Nephron progenitor cell (in vitro differentiated cells): ENCODE results near the gene FAM167B.
"Not testable (repeated sequence)": the region's sequence is repeated elsewhere in the genome, so short reads cannot be mapped to it uniquely, and the experiment has no call there.

Experiments used
- DNase-seq: peaks from one replicate; pipeline ENCODE4 v3.0.0; 2021
- H3K27ac Mint-ChIP-seq: 2 replicates; pipeline ENCODE4 v1.8.0; 2021; ENCODE audit warnings: mild to moderate bottlenecking, moderate library complexity, mixed read lengths
- H3K27me3 Mint-ChIP-seq: 2 replicates; pipeline ENCODE4 v1.8.0; 2021; ENCODE audit warnings: mild to moderate bottlenecking, low read depth, mixed read lengths; ENCODE audit not compliant: poor library complexity
- H3K36me3 Mint-ChIP-seq: 2 replicates; pipeline ENCODE4 v1.8.0; 2021; ENCODE audit warnings: low read depth, mixed read lengths
- H3K4me1 Mint-ChIP-seq: 2 replicates; pipeline ENCODE4 v1.8.0; 2021; ENCODE audit warnings: mixed read lengths
- H3K4me3 Mint-ChIP-seq: 2 replicates; pipeline ENCODE4 v1.8.0; 2021; ENCODE audit warnings: mild to moderate bottlenecking, moderate library complexity, mixed read lengths
- H3K9me3 Mint-ChIP-seq: 2 replicates; pipeline ENCODE4 v1.8.0; 2021; ENCODE audit warnings: mild to moderate bottlenecking, moderate library complexity, mixed read lengths
- CTCF ChIP-seq: fragments of 200-600 bp; sonication (generic); IDR thresholded peaks from 2 replicates; pipeline ENCODE4 v1.5.0; 2021; ENCODE audit warnings: antibody characterized with exemption

Gene FAM167B

GRCh38 chr1:32249831-32250525 lies 3.0 kb downstream of the FAM167B start:
- Mint-ChIP-seq H3K9me3 (no peaks in the 10 kb centered on the region), H3K4me1 (peaks cover 63% of the 10 kb centered on the region), H3K4me3 (peak overlapping the region; percentile 43), H3K27ac (peak overlapping the region; percentile 55), H3K27me3 (peaks cover 20% of the 10 kb centered on the region), H3K36me3 (no peaks in the 10 kb centered on the region)
- DNase-seq, result peak; percentile 22
- TF ChIP-seq CTCF, result no peak

- no peak for DNase-seq
- Mint-ChIP-seq H3K9me3 (no peaks in the 10 kb centered on the region), H3K4me3 (peak within 1 kb of the TSS; percentile 43), H3K27ac (peak within 1 kb of the TSS; percentile 55), H3K36me3 (no peaks in the 10 kb centered on the region), H3K4me1 (peaks cover 58% of the 10 kb centered on the region), H3K27me3 (peaks cover 17% of the 10 kb centered on the region)
- no peak for TF ChIP-seq CTCF
These were observed 4.1 kb downstream of the FAM167B start, which contains the start of gene LCK for GRCh38 chr1:32250893-32251716. Gene LCK (plus strand): TSS chr1:32251265. CDS start chr1:32274330, 23,065 bp downstream.

- Mint-ChIP-seq H3K27me3 (peaks cover 19% of the 10 kb centered on the region), H3K9me3 (no peaks in the 10 kb centered on the region), H3K4me1 (peaks cover 29% of the 10 kb centered on the region), H3K27ac (no peak overlapping the region), H3K36me3 (no peaks in the 10 kb centered on the region), H3K4me3 (no peak overlapping the region)
- DNase-seq, result no peak
- no peak for TF ChIP-seq CTCF
These were observed 8.3 kb downstream of the FAM167B start for GRCh38 chr1:32255072-32256071.

DNA sequence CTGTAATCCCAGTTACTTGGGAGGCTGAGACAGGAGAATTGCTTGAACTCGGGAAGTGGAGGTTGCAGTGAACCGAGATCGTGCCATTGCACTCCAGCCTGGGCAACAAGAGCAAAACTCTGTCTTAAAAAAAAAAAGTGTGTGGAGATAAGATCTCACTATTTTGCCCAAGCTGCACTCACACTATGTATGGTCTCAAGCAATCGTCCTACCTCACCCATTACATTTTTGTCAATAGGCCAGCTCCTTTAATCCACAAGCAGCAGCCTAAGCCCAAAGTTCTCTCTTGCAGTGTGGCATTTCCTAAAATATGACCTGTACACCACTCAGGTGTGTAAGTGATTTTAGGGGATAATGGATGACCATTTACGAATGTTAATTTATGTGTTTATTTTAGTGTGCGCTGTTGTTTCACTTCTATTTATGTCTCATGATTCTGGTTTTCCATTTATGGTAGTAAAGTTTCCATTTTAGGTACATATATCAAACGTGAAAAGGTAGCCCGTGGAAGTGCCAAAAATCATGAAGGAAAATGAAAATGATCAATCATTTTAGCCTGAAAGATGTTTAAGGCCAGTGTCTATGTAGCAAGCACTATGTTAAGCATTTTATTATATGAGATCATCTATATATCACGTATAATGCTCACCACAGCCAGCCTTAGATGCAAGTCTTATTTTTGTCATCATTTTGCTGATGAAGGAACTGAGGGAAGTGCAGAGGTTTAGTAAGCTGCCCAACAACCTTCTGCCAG lies 9.6 kb downstream of the FAM167B start:
- no peak for DNase-seq
- Mint-ChIP-seq H3K4me1 (peaks cover 18% of the 10 kb centered on the region), H3K27ac (no peak overlapping the region), H3K4me3 (no peak overlapping the region), H3K36me3 (no peaks in the 10 kb centered on the region), H3K27me3 (peaks cover 20% of the 10 kb centered on the region), H3K9me3 (no peaks in the 10 kb centered on the region)
- no peak for TF ChIP-seq CTCF

DNA sequence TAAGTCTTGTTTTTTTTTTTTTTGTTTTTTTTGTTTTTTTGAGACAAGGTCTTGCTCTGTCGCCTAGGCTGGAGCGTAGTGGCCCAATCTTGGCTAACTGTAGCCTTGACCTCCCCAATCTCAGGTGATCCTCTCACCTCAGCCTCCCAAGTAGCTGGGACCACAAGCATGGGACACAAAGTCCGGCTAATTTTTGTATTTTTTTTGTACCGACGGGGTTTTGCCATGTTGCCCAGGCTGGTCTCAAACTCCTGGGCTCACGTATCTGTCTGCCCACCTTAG lies 10.1 kb downstream of the FAM167B start:
- DNase-seq, result no peak
- Mint-ChIP-seq H3K27me3 (peaks cover 17% of the 10 kb centered on the region), H3K36me3 (no peaks in the 10 kb centered on the region), H3K4me3 (no peak overlapping the region), H3K4me1 (peaks cover 13% of the 10 kb centered on the region), H3K9me3 (no peaks in the 10 kb centered on the region), H3K27ac (no peak overlapping the region)
- no peak for TF ChIP-seq CTCF

- H3K9me3 Mint-ChIP-seq, H3K4me3 Mint-ChIP-seq, H3K36me3 Mint-ChIP-seq, H3K27ac Mint-ChIP-seq, H3K4me1 Mint-ChIP-seq, DNase-seq: not testable (repeated sequence)
- peaks cover 18% of the 10 kb centered on the region for H3K27me3 Mint-ChIP-seq
These were observed 16.2 kb downstream of the FAM167B start for GRCh38 chr1:32263236-32263593.
